Activated CD4-positive, alpha-beta T cell treated with anti-CD3 and anti-CD28 coated beads for 1 hour (primary cell): Measurements from ENCODE around the gene KLHL42.
A peak's percentile ranks its signal among the peaks of the same experiment; 100 is the strongest.
"Not testable (repeated sequence)": the region's sequence is repeated elsewhere in the genome, so short reads cannot be mapped to it uniquely, and the experiment has no call there.

Experiments
- DNase-seq: peaks from one replicate; pipeline ENCODE4 v3.0.0-alpha.2; 2020

The KLHL42 gene

DNA sequence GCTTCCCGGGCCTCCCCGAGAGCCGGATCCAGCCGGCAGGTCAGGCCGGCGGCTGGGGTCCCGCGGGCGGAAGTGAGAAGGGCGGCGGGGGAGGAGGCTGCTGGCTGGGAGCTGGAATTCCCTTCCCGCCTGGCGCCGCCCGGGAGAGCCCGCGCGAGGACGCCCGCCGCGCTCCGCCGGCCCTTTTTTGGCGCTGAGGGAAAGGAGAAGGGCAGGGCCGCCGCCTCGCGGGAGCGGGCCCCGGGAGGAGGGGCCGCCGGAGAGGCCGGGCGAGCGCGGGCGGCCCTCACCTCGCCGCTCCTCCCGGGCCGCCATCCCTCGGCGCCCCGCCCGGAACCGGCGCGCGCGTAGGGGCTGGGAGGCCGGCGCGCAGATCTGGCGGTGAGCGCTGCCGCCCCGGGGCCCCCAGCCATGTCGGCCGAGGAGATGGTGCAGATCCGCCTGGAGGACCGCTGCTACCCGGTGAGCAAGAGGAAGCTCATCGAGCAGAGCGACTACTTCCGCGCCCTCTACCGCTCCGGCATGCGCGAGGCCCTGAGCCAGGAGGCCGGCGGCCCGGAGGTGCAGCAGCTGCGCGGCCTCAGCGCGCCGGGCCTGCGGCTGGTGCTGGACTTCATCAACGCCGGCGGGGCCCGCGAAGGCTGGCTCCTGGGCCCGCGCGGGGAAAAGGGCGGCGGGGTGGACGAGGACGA, at the start of gene KLHL42, which contains the start of gene MANSC4:
Gene KLHL42, plus strand, starts transcription at position 314 of the 692 bp plus-strand sequence. Its CDS starts 98 bp downstream, at position 412.
Gene MANSC4, minus strand, starts transcription at position 317 of the 692 bp plus-strand sequence. CDS start 8,960 bp downstream, outside the sequence.
- peak; percentile 57 for DNase-seq

GRCh38 chr12:27732281-27732680, 47.8 kb upstream of the KLHL42 start:
- no peak for DNase-seq

- DNase-seq = no peak
Measured at GRCh38 chr12:27733052-27733656, 46.9 kb upstream of the KLHL42 start.

DNA sequence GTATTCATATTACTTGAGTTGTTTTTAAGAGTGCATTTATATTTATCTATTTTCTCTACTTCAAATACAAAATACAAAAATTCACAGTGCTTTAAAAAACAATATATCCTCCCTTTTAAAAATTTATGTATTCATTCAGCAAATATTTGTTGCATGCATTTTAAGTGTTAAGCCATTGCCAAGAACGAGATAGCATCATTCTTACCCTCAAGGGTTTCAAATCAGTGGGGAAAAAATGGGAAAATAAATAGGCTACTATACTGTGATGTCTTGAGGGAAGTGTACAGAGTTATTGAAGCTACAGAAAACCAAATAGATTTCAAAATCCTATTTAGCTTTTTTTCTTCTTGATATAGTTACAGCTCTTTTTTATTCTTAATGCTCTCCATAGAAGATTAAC, 46.2 kb upstream of the KLHL42 start:
- no peak for DNase-seq

- DNase-seq = not testable (repeated sequence)
Measured at GRCh38 chr12:27734321-27734720, 45.7 kb upstream of the KLHL42 start.

GRCh38 chr12:27743601-27744000, 36.4 kb upstream of the KLHL42 start:
- no peak for DNase-seq

GRCh38 chr12:27745734-27746133, 34.3 kb upstream of the KLHL42 start:
- not testable (repeated sequence) for DNase-seq

DNA sequence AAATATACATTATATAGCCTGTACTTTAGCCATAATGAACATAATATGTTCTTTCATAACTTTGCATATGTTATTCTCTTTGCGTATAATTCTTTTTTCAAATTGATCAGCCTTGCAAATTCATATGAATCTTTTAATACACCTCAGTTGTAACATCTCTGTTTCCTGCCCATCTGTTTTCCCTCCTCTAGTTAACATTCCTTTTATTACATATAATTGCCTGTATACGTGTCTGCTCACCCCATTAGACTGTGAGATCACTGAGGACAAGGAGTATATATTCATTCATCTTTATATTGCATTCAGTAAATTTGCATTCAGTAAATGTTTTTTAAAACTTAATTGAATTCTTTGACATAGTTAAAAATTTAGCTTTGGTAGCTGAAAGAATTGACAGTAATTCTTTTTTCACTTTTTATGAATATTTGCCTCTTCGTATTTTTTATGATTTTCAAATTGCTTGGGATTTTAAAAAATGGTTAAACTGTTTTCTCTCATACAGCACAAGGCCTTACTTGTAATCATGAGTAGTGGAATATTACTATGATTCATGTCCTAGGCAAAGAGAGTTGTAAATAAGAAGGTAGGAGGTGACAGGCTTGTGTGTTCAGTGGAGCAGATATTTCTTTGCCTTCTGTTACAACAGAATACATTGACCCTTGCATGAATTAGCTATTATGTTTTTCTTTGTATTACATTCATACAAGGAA, 32.8 kb upstream of the KLHL42 start:
- no peak for DNase-seq

GRCh38 chr12:27751386-27752047, 28.5 kb upstream of the KLHL42 start:
- no peak for DNase-seq

DNA sequence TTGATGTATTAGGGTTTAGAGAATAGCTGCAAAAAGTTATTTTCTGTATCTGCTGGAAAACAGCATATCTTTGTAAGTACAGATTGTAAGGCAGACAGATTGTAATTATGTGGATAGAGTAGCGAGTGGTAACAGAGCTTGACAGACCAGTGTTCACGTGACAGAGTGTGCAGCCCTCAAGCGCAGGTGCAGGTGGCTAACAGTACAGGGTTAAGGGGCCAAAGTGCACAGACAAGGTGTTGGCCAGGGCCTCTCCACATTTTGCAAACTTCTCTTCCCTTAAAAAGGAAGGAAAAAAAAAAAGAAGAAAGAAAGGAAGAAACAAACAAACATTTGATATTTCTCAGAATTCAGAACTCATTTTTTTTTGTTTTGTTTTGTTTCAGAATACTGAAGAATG, 25.2 kb upstream of the KLHL42 start:
- no peak for DNase-seq

GRCh38 chr12:27756670-27757195, 23.3 kb upstream of the KLHL42 start:
- no peak for DNase-seq

DNA sequence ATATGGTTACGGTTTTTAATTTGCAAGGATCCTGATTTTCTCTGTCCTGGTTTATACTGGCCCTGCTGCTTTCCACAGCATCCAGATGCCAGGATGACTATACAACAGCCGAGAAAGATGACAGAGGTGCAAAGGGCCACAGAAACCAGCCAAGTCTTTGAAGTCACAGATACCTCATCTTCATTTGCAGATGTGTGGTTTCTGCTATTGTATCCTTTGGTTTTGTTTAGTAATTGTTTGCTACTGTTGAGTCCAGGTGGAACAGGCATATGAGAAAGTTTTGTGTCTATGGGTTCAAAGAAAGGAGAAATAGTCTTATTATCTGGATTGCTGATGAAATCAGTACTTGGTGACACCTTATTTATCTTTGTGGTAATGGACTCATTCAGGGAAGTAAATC, 17.3 kb upstream of the KLHL42 start:
- no peak for DNase-seq

DNA sequence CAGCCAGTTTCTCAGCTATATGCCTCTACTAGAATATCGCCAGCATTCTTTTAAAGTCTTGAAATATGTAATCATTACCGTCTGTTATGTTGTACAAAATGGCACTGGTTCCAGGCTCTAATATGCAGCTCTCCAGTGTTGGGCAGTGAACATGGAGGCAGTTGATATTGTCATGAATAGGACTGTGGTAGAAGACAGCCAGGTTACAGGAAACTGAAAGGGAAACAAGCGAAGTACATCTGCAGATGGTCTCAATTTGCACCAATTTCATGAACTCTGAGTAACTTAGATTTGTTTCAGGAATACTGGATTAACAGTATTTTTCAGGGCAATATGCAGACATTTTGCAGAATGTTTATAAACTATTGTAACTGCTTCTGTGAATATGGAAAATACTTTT, 13.4 kb upstream of the KLHL42 start:
- DNase-seq = no peak

DNA sequence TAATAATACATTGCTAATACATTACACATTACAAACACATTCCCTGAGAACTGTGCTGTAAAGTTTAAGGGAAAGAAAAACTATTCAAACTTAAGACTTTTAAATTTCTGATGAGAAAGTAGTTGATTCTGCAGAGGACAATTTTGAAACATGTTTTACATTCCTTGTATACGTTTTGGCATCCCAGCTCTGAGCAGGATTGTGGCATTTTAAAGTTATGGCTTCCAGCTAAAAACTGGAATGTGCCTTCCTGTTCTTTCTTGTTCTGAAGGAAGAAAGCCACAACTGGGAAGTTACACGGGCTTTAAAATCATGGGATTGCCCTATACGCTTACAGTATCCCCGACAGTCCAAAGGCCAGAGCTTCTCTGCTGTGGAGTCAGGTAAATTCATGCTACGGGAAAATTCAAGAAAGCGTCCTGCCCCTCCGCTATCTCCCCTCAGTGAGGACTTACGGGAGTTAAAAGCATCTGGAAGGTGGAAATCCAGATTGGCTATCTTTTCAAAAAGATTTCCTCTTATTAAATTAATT, 10.8 kb upstream of the KLHL42 start:
- no peak for DNase-seq

DNA sequence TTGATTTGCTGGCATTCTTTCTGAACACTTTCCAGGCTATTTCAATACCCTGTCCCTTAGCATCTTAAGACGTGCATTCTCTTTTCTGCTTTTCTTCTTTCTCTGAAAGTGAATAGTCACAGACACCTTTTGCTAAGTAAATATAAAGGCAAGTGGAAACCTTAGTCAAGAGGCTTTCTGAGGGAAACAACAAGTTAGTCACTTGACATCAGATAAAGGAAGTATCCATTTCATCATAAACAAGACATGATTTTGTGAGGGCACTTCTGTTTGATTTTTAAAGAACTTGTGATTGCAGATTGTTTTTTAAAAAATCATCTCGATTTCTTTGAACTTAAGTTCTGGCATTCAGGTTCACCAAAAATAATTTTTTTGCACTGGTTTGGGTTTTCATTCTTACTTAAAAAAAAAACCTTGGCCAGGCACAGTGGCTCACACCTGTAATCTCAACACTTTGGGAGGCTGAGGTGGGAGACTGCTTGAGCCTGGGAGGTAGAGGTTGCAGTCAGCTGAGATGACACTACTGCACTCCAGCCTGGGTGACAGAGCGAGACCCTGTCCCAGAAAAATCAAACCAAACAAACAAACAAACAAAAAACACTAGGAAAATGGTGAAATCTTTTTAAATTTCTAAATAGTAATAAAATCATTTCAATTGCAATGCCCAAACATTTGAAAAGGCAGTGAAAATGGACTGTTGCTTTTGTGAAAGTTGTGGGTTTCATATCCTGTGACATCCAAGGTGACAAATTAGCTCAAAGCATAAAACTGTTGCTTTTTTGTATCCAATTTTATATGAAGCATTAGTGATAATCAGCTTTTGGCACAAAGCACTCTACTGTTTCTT, 8.3 kb upstream of the KLHL42 start:
- DNase-seq = no peak

- DNase-seq = no peak
Measured at GRCh38 chr12:27772328-27773049, 7.5 kb upstream of the KLHL42 start.

GRCh38 chr12:27777141-27777540, 2.9 kb upstream of the KLHL42 start:
- DNase-seq = no peak

DNA sequence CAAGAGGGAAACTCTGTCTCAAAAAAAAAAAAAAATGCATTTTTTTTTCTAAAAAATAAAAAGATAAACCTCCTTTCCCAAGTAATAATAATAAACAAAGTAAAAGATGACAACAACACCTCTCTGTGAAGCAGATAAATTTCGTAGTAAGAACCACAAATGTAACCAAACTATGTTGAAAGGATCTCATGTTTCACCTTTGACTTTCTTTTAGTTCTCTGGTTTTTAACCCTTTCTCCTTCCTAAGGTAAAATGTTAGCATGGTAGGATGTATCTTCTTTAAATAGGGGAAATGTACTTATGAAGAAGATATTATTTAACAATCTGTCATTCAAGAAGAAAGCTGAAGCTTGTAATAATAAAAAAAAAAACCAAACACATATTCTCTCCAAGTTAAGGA, 1.8 kb upstream of the KLHL42 start:
- DNase-seq = no peak

- no peak for DNase-seq
Measured at GRCh38 chr12:27779416-27779919, 565 bp upstream of the KLHL42 start.

DNA sequence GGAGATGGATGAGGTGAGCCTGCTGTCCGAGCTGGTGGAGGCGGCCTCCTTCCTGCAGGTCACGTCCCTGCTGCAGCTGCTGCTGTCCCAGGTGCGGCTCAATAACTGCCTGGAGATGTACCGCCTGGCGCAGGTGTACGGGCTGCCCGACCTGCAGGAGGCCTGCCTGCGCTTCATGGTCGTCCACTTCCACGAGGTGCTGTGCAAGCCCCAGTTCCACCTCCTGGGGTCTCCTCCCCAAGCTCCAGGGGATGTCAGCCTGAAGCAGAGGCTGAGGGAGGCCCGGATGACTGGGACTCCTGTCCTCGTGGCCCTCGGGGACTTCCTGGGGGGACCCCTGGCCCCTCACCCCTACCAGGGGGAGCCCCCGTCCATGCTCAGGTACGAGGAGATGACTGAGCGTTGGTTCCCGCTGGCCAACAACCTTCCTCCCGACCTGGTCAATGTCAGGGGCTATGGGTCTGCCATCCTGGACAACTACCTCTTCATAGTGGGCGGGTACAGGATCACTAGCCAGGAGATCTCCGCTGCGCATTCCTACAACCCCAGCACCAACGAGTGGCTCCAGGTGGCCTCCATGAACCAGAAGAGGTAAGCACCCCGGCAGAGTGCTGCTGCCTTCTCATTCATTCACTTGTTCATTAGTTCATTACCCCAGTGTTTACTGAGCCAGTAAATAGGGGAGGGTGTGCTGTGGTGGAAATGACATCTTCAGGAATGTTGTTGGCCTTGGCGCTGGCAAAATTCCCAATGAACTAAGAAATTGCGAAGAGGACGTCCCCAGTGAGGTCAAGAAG, 777 bp downstream of the KLHL42 start:
- peak; percentile 16 for DNase-seq
